Sigmoid colon (tissue), 4 donors: ENCODE results near the gene EPHA7.

Experiments used
- EP300 ChIP-seq, 4 donors: sonication (generic); formaldehyde crosslinking; IDR thresholded peaks; one replicate each; pipeline ENCODE4 v1.6.1; 2017; ENCODE audit warnings: antibody characterized with exemption in 4 of 4
- POLR2A ChIP-seq, 2 donors: fragments of 450-650 bp; IDR thresholded peaks; one replicate each; pipeline ENCODE4 v1.6.1; 2016; ENCODE audit warnings: antibody characterized with exemption in 2 of 2, mild to moderate bottlenecking in 2 of 2, moderate library complexity in 2 of 2
- TF ChIP-seq, protein P1 (sequence below), 4 experiments: fragments of 450-650 bp in 3 of 4; fragments of 200-600 bp in 1 of 4; IDR thresholded peaks; one replicate each; pipeline ENCODE4 v1.5.1; 2016 to 2019; ENCODE audit warnings: antibody characterized with exemption in 4 of 4, mild to moderate bottlenecking in 3 of 4, moderate library complexity in 2 of 4

DNA sequence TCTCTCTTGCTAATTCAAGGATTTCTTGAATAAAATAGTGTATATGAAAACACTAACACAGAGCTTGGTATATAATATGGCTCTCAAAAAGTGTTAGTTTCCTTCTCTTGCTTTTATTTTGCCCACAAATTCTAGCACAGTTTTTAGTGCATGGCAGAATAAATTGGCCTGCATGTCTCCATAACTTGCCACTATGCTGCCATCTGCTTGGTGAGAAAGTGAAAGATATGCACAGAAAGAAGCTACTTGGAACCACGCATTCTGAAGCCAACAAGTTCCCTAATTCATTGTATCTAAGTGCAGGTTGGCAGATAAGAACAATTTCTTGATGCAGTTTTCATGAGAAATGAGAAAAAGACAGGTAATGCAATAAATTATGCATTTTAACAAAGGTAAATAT is 101.2 kb downstream of the EPHA7 start:
- TF ChIP-seq, protein P1, sequence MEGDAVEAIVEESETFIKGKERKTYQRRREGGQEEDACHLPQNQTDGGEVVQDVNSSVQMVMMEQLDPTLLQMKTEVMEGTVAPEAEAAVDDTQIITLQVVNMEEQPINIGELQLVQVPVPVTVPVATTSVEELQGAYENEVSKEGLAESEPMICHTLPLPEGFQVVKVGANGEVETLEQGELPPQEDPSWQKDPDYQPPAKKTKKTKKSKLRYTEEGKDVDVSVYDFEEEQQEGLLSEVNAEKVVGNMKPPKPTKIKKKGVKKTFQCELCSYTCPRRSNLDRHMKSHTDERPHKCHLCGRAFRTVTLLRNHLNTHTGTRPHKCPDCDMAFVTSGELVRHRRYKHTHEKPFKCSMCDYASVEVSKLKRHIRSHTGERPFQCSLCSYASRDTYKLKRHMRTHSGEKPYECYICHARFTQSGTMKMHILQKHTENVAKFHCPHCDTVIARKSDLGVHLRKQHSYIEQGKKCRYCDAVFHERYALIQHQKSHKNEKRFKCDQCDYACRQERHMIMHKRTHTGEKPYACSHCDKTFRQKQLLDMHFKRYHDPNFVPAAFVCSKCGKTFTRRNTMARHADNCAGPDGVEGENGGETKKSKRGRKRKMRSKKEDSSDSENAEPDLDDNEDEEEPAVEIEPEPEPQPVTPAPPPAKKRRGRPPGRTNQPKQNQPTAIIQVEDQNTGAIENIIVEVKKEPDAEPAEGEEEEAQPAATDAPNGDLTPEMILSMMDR (IDR thresholded peaks at IDR 0.05), result no peak
- TF ChIP-seq EP300 (IDR thresholded peaks at IDR 0.05) (no peak), POLR2A (IDR thresholded peaks at IDR 0.05) (no peak)
